GM18873 (cell line): Measurements from ENCODE around the gene ZNF626.
"Not testable (repeated sequence)": the region's sequence is repeated elsewhere in the genome, so short reads cannot be mapped to it uniquely, and the experiment has no call there.

Experiments
- ATAC-seq: cut with Tn5 transposase; IDR thresholded peaks from one replicate; pipeline ENCODE4 v1.9.1; 2021; ENCODE audit warnings: mild to moderate bottlenecking, moderate library complexity, moderate number of reproducible peaks; ENCODE audit not compliant: unreplicated experiment, low FRiP score

Gene ZNF626

DNA sequence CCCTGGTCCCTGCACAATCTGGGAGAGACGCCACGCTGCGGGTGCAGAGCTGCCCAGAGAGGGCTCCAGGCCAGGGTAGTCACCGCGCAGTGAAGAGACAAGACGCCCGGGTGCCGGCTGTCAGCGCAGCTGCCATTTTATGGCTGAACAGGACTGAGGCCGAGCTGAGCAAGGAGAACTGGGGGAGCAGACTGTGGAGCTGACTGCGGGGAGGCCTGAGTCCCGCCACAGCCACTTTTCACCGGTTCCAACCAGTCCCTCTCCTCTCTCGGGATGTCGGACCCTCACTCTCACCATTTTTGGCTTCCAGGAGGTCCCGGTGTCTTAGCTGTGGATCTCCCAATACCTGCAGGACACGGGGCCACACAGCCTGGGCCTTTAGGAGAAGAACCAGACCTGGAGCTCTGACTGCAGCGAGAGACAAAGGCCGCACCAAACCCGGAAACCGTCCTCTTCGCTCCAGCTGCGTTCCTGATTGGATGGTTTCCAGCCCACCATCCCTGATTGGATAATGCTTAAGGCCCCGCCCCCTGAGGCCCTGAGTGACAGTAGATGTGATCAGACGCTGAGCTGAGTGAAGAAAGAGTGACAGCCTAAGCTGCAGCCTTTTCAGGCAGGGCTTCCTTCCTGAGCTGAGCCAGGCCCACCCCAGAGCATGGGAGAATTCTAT, at the start of gene ZNF626:
ZNF626 (minus strand) TSS at position 422 of the 670 bp plus-strand sequence; CDS start at position 297, 125 bp downstream.
- peak; percentile 80 for ATAC-seq

DNA sequence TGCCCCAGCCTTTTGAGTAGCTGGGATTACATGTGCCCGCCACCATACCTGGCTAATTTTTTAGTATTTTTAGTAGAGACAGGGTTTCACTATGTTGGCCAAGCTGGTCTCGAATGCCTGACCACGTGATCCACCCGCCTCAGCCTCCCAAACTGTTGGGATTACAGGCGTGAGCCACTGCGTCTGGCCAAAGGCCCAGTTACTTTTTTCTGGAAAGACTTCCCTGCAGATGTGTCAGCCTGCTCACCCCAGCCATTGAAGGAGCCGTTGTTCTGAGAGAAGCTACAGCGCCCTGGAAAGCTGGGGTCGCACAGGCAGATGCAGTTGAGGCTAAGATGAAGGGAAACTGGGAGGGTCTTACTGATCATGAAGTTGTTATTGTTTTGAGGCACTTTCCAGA, 7.9 kb upstream of the ZNF626 start:
- ATAC-seq: no peak

DNA sequence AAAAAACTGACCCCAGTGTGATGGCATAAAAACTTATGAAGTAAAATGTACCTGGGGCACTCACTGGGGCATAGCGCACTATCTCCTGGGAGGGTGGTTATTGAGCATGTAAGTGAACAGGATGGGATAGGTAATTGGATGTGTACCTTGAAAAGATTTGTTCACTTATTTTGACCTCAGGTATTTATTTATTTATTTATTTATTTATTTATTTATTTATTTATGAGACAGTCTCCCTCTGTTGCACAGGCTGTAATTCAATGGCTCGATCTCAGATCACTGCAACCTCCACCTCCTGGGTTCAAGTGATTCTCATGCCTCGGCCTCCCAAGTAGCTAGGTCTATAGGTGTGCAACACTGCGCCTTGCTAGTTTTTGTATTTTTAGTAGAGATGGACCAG, 5.9 kb upstream of the ZNF626 start:
- no peak for ATAC-seq

DNA sequence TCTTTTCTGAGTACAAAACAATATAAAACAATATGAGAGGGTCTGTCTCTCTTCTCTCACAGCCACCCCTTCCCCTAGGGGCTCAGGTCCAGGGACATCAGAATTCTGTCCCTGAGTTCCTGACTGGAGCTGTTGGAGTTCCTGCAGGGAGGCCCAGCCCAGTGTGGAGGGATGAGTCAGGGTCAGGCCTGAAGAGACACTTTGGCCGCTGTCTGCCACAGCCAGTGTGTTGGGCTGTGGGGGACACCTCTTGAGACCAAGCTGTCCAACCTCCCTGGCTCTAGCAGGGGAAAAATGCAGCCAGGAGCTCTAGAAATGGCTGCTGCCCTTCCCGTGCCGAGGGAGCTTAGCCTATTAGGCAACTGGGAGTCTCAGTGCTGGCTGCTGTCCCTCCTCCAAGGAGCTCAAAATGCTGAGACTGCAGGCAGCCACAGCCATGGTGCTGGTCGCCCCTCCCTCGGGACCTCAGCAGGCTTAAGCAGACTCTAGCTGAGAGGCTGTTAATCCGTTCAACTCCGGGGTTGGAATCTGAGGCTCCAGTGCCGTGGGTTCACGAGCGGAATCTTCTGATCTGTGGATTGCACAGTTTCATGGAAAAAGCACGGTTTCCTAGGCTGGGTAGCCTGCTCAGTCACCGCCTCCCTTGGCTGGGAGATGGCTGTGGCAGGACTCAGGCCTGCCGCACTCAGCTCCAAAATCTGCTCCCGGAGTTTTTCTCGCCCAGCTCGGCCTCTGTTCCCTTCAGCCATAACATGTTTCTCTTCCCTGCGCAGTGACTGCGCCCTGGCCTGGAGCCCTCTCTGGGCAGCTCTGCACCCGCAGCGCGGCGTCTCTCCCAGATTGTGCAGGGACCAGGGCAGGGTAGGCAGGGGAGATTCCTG, 3.8 kb upstream of the ZNF626 start:
- ATAC-seq: no peak

DNA sequence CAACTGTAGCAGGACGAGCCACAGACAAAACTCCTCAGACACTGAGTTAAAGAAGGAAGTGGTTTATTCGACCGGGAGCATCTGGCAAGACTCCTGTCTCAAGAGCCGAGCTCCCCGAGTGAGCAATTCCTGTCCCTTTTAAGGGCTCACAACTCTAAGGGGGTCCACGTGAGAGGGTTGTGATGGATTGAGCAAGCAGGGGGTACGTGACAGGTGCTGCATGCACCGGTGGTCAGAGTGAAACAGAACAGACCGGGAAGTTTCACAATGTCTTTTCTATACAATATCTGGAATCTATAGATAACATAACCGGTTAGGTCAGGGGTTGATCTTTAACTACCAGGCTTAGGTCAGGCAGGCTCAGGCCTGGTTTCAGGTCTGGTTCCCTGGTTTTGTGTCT, 3.1 kb upstream of the ZNF626 start:
- not testable (repeated sequence) for ATAC-seq

DNA sequence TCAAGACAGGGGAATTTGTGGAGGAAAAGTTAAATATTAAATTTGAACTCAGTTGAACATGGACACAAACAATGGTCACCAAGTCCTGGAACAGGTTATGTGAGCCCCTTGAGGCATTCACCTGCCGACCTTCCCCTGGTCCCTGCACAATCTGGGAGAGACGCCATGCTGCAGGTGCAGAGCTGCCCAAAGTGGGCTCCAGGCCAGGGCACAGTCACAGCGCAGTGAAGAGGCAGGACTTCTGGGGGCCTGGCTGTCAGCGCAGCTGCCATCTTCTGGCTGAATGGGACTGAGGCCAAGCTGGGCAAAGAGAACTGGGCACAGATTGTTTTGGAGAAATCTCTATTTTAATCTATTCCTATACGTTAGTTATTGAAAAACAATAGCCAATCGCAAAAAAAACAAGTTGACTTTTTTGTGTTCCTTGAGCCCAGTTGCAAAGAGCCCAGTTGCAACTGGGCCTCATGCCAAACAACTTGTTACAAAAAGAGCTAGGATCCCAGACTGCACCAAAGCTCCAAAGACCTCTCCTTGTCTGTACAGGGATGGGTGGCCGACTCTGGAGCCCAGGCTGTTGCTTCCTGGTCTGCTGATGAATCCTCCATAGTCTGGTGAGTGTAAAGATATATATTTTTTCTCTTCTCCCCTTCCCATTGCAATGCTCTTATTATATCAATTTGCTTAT, 1.2 kb upstream of the ZNF626 start:
- ATAC-seq: no peak

GRCh38 chr19:20660473-20661140, 764 bp downstream of the ZNF626 start:
- no peak for ATAC-seq

DNA sequence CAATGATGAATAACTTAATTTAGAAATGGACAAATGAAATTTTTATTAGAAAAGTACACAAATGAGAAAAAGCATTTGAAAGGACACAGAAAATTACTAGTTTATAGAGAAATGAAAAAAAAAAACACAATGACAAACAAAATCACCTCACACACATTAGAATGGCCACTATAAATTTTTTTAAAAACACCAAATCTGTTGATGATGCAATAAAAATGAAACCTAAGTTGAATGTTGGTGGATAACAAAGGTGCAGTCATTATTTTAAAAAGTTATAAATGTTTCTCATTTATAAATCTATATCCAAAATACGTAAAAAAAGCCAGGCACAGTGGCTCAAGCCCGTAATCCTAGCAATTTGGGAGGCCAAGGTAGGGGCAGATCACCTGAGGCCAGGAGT, 20.8 kb downstream of the ZNF626 start:
- no peak for ATAC-seq

DNA sequence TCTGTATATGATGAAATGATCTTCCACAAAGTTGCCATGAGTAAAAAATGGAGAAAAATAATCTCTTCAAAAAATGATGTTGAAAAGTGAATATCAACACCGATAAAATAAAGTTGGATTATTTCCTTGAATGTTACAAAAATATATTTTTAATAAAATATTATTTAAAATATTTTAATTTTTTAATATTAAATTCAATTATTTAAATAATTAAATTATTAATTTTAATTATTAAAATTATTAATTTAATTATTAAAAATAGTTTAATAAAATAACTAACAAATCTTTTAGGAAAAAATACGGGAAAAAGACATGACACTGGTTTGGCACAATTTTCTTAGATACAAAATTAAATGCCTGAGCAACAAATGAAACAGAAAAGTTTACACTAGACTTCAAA, 21.3 kb downstream of the ZNF626 start:
- ATAC-seq: no peak

GRCh38 chr19:20624560-20624959, 36.8 kb downstream of the ZNF626 start:
- ATAC-seq: not testable (repeated sequence)

DNA sequence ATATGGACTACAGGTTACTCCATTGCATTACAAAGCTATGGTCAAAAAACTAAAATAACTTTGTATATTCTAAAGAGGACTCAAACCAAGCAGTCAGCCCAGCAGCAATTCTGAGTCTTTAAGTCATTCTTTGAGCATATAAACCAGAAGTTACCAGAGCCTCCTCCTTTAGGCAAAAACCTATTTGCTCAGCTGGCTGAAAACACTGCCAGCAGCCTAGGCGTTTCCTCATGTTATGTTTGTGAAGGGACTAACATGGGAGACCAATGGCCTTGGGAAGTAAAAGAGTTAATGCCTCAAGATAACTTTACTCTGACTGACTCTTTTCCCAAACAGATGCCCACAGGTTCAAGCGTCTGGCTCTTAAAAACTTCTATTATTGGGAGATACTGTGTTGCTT, 45.3 kb downstream of the ZNF626 start:
- ATAC-seq: no peak

DNA sequence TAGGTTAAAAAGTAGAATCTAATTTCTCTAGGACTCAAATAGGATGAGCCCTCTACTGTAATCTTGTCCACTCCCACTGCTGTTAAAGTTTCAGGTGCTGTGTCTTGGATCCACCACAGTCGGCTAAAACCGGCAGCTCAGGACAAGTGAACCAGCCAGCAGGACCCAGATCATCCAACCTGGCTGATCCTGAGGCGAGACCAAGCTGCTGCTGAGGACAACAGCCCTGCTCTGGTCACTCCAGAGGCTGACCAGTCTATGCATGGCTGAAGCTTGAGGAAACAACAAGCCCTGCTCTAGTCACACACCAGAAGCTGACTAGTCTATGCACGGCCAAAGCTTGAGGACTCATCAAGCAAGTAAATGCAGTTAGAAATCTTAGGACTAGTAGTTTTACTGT, 46.4 kb downstream of the ZNF626 start:
- ATAC-seq: not testable (repeated sequence)

DNA sequence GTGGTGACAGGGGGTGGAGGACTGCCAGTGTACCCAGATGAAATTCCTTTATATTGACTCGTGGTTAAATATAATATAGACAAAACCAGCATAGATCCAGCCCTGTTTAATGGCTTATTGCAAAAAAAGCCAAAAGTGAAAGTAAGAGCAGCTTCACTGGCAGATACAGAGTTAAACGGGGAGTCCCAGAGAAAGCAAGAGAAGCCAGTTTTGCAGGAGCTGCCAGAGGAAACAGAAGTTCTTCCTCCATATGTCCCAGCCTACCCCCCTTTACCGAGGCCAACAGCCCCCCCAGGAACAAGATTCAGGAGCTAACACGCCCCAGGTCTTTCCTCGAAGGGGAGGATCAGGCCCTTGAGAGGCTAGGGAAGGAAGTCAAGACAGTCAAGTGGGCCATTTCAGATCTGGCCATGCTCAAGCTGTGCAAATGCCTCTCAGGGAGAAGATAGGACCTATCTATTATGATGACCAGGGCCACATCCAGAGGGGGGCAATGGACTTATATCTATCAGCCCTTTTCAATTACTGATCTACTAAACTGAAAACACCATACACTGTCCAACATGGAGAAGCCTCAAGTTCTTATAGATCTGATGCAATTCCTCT, 48.6 kb downstream of the ZNF626 start:
- ATAC-seq: no peak

- ATAC-seq: no peak
These were observed 49.5 kb downstream of the ZNF626 start for GRCh38 chr19:20611866-20612265.

DNA sequence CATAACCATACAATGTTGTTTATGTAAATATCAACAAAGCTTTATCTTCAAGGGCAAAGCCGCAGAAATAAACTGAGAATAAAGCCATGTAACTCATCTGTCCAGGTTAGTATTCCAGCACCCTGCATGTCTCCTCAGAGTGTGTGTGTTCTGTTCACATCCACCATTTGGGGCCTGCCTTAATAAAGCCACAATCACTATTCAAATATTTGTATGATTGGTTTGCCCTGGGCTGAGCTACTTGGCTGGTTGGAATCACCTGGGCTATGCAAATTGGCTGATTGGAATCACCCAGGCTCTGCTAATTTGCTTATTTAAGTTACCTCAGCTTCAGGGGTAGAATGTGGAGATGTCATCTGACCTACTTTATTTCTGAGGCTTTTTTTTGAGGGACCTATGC, 53.4 kb downstream of the ZNF626 start:
- ATAC-seq: no peak
